ENCODE data around the gene ERLIN1.

ERLIN1 gene

DNA sequence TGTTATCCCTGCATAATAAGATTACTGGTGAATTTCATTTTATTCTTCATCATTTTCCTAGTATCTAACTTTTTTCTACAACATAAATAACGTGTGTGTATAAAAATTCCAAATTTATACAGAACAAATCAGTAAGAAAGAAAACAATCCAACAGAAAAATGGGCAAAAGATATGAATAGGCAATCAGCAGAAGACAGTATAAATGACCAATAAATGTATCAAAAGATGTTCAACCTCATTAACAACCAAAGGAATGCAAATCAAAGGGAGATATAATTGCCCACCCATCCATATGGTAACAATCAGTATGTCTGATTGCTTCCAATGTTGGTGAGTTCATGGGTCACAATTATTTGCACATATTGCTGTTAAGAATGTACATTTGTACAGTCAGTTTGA, 13.5 kb downstream of the ERLIN1 start:
- no peak for DNase-seq (ENCODE audit: low read depth in 2 of 2)

DNA sequence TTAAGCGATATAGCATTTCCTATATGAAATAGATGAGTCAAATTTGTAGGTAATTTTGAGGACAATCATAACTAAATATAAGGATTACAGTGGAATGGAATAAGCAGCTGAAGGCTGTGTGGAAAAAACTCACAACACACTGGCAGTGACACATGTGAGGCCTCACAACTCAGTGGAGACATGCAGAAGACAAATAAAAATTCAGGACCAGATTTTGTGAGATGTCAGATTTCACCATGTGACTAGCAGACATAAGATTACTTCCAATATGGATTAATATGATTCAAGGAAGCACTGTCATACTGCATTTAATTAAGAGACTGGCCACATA, 17.6 kb downstream of the ERLIN1 start:
- no peak for DNase-seq (ENCODE audit: low read depth in 2 of 2)

DNA sequence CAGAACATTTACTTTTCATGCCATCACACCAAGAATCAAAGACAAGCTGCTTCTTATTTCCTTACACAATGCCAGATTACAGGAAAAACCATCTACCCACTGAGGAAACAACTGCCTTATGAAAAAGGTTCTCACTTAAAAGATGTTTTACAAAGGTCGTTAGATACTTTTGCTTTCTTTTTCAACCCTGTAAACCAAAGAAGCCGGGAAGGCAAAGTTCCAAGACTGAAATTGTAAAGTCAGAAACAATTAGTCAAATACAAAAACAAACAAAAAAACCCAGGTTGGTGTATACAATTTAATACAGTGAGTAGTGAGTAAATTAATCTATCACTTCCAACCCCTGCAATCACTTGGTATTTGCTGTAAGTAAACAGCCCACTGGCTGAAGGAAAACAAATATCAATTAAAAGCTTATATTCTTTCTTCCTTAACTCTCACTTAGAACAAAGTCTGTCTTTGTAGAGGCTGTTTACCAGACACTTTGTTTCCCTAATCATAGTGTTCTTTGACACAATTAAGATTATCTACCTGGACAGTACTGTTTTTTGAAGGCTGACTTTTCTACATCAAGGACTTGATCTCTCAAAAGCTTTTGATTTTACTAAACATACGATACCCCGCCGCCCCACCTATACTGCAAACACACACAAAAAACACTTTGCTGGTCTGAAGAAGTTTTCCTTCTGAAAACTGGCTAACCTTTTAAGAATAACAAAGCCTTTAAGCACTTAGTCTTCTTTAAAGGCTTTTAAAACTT, 18.1 kb downstream of the ERLIN1 start:
- no peak for DNase-seq (ENCODE audit: low read depth in 2 of 2)

DNA sequence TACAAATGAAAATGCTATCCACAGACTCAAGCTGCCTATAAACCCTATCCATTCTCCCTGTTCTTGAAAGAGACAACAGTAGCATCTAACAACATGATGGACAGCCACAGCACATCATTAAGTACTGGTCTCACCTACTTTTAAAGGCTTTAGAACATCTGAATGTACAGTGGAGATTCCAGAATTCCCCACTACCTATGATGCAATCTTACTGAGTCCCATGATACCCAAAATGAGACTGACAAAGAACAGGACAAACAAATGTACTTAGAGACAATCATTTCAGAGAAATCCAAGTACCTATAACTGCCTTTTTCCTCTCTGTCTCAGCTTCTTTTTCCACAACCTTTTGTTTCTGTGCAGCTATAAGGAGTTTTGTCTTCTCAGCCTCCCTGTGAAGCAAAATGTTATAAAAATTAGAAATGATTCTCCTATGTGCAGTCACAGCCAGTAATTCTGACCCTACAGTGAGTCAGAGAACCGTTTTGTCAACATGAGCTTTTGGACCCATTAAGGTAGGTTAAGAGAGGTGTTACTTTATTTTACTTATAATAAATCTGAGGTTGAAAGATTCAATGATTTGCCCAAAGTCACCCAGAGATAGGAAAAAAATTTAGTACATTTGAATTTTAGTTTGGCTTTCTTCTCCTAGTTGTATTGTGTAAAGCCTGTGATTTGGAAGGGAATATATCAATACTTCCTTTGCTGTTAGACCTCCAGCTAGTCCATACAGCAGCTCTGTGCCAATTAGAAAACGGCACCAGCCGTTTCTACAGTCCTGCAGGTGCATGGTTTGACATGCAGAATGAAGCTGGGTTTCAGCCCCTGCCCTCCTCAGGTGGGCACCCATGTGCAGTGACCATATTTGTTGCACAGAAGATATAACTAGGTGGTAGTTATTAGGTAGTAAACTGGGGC, 21.9 kb downstream of the ERLIN1 start:
- no peak for DNase-seq (ENCODE audit: low read depth in 2 of 2)

DNA sequence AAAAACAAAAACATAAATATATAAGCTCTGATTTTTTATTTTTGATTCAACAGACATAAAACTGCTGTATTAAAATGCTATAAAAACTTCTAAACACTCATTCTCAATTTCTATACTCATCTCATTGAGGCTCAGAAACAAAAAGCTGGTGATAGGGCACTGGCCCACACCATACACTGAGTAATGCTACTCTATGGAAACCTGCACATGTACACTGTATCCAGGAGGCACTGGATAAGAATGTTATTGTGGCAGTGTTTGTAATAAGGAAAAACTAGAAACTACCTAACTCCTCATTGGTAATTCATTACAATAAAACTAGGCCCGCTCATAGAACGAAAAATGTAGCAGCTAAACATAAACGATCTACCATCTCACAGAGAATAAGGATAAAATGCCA, 23.1 kb downstream of the ERLIN1 start:
- no peak for DNase-seq (ENCODE audit: low read depth in 2 of 2)

DNA sequence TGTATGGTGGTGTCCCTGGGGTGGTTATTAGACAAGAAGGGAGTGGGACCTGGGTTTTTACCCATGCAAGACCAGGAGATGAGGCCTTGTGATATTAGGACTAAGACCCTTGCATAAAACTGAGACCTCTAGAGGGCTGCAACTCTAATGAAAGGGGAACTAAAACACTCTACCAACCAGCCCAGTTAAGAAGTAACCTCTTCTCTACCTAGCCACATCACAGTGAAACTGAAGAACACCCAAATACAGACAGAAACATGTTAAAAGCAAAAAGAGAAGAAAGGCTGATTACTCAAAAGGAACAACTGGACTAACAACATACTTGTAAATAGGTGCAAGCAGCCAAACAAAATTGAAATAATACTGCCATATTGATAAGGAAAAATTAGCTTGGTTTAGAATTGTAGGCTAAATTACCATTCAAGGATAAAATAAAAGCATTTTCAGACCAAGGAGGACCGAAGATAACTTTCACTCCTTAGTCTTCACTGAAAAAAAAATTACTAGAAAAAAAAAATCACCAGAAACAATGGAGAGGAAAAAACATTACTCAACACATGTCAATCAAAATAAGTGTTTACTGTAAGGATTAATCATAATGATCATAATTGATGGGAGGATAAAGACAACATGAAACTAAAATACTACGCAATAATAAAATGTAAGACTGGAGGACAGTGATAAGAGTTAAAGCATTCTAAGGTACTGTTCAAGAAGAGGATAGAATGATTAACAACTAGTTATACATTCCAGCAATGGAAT, 27.6 kb downstream of the ERLIN1 start:
- no peak for DNase-seq (ENCODE audit: low read depth in 2 of 2)

DNA sequence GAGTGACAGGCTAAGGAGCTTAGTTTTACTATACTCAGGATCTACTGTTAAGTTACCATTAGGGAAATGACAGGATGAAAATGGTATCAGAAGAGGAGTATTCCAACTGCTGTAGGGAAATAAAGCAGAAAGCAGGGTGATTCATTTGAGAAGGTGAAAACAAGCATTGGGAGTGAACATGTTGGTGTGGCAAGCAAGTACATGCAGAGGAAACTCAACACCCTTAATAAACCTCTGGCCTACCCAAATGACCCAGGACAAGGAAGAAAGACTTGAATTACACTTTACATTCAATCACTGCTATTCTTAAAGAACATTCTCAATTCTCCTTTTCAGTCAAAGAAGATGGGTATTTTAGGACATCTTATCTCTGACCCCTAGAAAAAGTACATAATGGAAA, 28.7 kb downstream of the ERLIN1 start:
- no peak for DNase-seq (ENCODE audit: low read depth in 2 of 2)

DNA sequence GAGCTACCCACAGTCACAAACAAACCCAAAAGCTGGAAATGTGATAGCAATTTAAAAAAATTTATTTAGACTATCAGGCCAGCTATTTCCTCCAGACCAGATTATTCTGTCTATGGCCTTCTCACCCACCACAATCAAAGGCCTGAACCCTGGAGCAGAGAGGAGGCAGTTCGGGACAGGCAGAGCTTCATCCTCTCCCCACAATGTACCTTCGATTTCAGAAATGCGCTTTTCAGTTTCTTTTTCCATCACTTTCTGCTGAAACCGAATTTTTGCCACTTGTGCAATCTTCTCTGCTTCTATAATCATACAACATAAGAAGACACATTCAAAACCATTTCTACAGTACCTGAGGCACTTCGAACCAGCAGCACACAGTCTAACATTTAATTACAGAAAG, 29.9 kb downstream of the ERLIN1 start:
- DNase-seq (ENCODE audit: low read depth in 2 of 2), result no peak

DNA sequence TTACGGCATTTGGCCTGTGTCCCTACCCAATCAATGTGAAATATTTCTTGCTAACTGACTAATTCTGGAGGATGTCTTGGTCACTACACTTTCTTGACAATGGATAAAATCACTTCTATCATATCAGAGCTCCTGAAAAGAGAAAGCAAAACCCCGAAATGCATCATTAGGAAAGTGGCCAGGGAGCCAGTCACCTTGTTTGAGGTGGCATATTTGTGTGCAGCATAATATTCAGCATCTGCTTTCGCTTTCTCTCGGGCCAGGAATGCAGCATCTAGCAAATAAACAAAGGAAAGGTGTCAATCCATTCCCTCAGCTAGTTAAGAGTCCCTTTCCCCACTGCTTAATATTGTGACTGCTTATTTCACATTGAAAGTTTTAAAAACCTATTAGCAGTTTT, 31.2 kb downstream of the ERLIN1 start:
- DNase-seq (ENCODE audit: low read depth in 2 of 2), result no peak

DNA sequence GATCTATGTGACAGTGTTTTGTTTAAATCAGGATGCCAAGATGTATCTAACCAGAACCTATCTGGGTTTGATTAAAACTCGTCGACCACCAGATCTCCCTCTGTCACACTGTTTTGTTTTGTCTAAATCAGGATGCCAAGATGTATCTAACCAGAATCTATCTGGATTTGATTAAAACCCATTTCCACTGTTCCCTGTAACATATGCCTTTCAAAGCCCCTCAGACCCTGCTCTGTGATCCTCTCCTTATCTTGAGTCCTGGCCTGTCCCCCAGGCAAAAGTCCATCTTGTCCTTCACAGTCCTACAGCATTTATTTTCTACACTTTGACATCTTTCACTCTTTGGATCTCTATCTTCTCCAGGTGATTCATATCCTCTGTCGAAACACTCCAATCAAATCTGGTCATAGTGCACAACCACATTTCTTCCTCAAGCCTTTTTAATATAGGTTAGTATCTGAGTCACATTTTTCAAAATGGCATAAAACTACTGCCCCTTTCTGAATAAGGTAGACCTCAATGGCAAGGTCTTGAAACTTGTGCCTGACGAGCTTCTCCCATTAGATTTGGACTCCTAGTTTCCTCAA, 32.5 kb downstream of the ERLIN1 start:
- no peak for DNase-seq (ENCODE audit: low read depth in 2 of 2)

DNA sequence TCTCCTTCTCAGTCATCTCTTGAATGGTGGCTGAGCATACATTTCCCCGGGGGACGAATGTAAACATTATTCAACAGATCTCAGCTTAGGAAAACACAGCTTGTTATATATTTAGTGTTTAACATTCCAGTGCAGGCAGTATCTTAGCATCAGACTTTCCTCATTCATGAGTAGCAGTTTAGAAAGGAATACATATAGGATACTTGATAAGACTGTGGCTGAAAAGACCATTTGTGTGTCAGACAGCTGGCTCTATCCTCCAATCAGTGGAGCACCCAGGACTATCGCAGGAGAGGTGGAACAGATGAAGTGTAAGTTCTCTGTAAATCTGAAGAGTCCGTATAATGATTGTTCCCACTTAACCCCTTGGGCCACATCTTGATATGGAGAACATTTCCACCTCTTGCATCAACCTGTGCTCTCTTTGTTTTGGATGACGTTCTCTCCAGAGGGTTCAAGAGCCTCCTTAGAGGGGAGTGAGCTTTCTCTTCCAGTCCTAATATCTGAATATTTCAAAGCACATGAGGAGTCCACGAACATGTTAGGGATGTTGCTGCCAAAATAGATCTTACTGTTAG, 34.0 kb downstream of the ERLIN1 start:
- no peak for DNase-seq (ENCODE audit: low read depth in 2 of 2)

DNA sequence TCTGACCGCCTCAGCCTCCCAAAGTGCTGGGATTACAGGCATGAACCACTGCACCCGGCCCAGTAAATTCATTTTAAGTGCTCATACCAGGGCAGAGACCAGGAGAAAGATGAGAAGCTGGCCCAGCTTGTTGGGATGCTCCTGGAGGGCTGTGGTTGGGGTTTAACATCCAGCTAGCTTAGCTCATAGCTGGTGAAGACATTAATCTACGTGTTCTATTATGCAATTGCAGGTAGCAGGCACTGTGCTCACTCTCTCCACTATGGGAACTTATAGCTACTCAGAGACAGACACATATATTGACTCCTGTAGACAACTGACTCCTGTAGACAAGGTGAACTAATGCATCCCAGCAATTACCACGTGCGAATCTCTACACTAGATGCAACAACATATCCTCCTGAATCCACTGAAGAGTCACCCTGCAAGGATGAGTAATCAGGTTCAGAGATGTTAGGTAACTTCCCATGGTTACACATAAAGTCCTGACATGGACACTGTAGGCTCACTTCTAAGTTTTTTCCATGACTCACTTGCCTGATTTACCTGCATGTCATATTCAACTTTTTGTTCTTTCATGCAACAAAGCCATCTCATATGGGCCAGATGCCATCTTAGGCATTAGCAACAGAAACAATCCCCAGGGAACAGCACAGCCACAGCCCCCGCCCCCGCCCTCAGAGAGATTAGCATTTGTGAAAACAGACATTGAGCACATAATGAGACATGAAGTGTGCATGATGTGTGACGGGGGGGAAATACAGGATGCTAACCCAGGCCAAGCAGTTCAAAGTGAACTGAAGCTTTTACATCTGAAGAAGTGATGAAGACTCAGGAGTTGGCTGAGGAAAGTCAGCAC, 37.2 kb downstream of the ERLIN1 start:
- DNase-seq (ENCODE audit: low read depth in 2 of 2), result peak in 1 of 2 experiments; percentile 2

DNA sequence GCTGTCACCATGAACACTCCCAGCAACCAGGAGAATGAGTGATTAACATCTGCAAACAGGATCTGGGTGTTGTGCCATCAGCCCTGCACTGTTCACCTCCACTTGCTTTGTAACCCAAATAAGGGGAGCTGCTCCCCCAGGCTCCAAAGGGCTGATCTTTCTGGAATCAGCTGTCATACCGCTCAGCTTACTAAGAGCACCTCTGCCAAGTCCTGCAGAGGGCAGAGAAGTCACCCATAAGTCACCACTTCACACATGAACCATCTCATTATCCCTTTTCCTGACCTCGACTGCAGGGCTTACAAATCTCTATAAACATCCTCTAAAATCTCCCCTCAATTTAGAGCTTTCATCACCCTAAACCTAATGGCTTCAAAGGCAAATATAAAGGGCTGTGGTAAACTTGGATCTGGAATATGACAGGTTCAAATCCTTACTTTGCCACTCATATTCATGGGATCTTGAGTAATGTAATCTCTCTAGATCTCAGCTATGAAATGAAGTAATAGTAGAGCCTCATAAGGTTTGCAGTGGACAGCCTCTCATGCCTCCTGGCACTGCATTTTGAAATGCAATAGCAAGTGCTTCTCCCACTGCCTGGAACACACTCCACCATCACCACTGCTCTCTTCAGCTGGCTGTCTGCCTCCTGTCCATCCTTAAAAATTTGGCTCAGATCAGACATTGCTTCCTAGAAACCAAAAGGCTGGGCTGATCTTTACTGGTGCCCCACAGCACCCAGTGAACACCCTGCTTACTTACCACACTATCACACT, 38.8 kb downstream of the ERLIN1 start:
- DNase-seq (ENCODE audit: low read depth in 2 of 2), result no peak

DNA sequence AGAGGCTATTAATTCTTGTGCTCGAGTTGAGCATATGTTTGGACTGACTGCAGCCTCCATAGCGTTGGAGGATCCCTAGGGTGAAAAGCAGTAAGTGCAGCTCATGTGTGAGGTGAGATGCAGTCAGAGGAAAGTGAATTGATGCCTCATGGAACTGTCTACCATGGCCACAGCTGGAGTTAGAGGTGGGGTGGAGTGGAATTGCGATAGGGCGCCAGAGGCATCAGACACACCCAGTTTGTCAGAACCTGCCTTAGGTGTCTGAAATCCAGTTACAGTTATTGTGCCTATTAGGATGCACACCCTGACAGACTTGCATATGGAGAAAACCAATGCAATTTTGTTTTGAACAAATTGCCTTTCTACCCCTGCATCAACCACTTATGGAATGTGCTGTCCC, 39.4 kb downstream of the ERLIN1 start:
- no peak for DNase-seq (ENCODE audit: low read depth in 2 of 2)

DNA sequence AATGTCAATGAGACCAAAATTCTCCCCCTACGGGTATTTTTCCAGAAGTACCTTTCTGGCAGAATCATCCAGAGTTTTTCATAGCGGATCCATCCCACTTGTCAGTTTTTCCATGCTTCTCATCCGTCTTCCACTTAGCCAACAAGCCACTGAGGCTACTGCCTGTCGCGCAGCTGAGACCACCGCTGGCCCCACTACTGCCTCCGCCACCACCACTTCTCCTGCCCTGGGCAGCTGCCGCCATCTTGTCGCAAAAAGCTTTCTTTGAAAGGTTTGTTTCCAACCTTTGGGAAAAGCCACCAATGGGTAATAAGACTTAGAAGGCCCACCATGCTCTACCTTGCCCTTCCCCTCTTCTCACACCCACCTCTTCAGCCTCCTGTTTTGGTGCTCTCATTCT, 42.1 kb downstream of the ERLIN1 start:
- no peak for DNase-seq (ENCODE audit: low read depth in 2 of 2)

DNA sequence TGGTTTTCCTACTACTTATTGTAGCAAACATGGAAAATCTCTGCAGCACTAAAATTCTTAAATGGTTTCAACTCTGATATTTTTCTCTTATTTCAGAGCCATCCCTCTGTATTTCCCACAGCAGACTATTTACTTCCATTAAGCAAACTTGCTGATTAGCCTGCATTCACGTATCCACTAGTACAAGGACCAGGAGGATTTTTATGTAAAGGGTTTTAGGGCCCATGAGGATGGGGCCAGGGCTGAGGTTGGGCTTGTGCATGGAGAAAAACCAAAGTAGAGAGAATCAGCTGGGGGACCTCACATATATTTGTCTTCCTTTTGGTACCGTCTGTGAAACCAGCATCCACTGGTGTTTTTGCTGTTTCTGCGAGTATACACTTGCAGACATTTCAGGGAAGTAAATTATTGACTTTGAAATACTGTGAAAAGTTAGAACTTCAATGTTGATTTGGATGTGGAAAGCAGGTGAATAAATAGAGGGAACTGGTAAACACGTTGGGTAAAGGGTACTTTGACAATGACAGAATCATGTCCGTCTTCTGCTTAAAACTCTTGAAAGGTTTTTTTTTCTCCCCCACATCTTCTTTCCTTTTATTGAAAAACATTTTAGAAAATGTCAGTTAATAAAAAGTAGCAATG, 44.3 kb downstream of the ERLIN1 start:
- no peak for DNase-seq (ENCODE audit: low read depth in 2 of 2)

DNA sequence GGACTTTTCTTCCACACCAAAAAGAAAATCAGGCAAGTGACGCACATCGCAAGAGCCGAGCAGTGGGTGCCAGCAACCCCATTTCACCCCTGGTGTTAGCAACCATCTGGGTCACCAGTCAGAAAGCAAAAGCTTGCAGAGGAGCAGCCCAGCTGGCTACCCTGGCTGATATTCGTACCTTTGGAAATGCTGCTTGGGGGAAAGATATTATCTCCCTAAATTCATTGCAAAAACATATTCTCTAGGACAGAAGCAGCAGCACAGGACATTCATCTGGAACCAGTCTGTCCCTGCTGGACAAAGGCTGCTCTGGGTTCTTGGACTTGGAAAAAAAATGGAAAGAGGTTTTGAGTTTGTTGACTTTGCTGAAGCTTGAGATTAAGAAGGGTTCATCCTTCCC, 45.8 kb downstream of the ERLIN1 start:
- DNase-seq (ENCODE audit: low read depth in 2 of 2), result no peak

DNA sequence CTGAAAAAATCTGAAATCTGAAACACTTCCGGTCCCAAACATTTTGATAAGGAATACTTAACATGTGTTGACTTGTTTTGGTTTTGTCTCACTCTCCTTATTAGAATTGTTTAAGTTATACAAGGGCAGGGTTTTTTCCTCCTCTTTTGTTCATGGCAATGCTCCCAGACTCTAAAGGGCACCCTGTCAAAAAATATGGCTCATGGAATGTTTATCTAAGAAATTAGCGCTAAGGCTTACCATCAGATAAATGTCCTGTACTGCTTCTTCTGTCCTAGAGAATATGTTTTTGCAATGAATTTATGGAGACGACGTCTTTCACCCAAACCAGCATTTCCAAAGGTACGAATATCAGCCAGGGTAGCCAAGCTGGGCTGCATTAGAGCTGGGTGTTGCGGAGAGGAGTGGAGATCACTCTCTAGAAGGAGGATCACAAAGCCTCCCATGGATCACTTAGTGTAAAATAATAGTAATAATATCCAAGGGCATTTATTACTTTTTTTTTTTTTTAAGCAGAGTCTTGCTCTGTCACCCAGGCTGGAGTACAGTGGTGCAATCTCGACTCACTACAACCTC, 46.8 kb downstream of the ERLIN1 start:
- no peak for DNase-seq (ENCODE audit: low read depth in 2 of 2)

DNA sequence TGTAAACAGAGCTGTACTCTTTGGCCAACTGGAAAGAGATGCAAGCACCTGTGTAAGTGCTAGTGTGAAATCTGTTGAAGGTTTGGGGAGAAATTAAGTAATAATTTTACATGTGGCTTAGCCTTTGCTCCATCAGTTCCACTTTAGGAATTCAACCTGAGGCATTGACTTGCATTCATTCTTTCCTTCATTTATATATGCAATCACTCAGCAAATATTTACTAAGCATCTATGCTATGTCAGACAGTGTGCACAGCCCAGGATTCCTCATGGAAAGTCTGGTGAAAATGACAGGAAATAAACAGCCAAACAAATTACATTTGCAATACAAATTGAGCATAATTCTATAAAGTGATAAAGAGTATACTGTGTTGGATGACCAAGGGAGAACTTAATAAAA, 50.3 kb downstream of the ERLIN1 start:
- no peak for DNase-seq (ENCODE audit: low read depth in 2 of 2)
